RPMI7951 (cell line): ENCODE results near the gene HOMEZ. TPM values are rescaled to one million over a fixed set of nuclear protein-coding genes. Genes with fewer than 3 reads are reported as not detected.

ENCODE experiments used
- total RNA-seq: library from RNA; depleted of rRNA; stranded (reverse); fragments of >200 nt; shearing (Covaris generic); gene quantifications from 2 replicates; pipeline ENCODE4 v1.2.3, GENCODE V29; 2014; rRNA removed

The HOMEZ gene
- total RNA-seq, 1 experiment from 2014 or later = 9.9 TPM

Other genes with a start within 250 kb of the HOMEZ start
- gene PSMB11, start 243.9 kb downstream of the HOMEZ start, total RNA-seq = 0.10 TPM in 1 of 2 replicates, not detected in the other
- gene CDH24, start 228.6 kb downstream of the HOMEZ start, total RNA-seq = 6.7 and 8.3 TPM in 2 replicates
- gene ACIN1, start 191.0 kb downstream of the HOMEZ start, total RNA-seq = 37.1 and 38.9 TPM in 2 replicates
- 62.0 and 65.7 TPM in 2 replicates for gene C14orf119, start 190.6 kb downstream of the HOMEZ start, total RNA-seq
- not detected in 2 replicates for gene CIROP, start 181.1 kb downstream of the HOMEZ start, total RNA-seq
- gene CEBPE, start 166.9 kb downstream of the HOMEZ start, total RNA-seq = not detected in 2 replicates
- 1.6 and 2.8 TPM in 2 replicates for gene SLC7A8, start 102.5 kb downstream of the HOMEZ start, total RNA-seq
- gene RNF212B, start 48.2 kb downstream of the HOMEZ start, total RNA-seq = not detected in 2 replicates
- gene PPP1R3E, start 16.7 kb upstream of the HOMEZ start, total RNA-seq = 3.0 and 4.3 TPM in 2 replicates
- 7.1 and 9.5 TPM in 2 replicates for gene BCL2L2, start 20.7 kb upstream of the HOMEZ start, total RNA-seq
- 45.6 and 49.7 TPM in 2 replicates for gene PABPN1, start 35.3 kb upstream of the HOMEZ start, total RNA-seq
- 7.4 and 10.4 TPM in 2 replicates for gene SLC22A17, start 66.8 kb upstream of the HOMEZ start, total RNA-seq
- gene EFS, start 79.0 kb upstream of the HOMEZ start, total RNA-seq = 2.8 TPM in 2 replicates
- gene IL25, start 86.7 kb upstream of the HOMEZ start, total RNA-seq = not detected in 2 replicates
- gene CMTM5, start 90.9 kb upstream of the HOMEZ start, total RNA-seq = 0.49 and 0.60 TPM in 2 replicates
- not detected in 2 replicates for gene MYH6, start 122.1 kb upstream of the HOMEZ start, total RNA-seq
- gene MYH7, start 149.5 kb upstream of the HOMEZ start, total RNA-seq = not detected in 2 replicates
- 51.5 and 55.2 TPM in 2 replicates for gene NGDN, start 183.6 kb upstream of the HOMEZ start, total RNA-seq